ENCODE results near the gene NOA1. TPM values are rescaled to one million over a fixed set of nuclear protein-coding genes. Genes with fewer than 3 reads are reported as not detected.

Gene NOA1
- total RNA-seq, 4 donors from 2014 or later, result 15.3 to 25.8 (median 21.0) TPM

DNA sequence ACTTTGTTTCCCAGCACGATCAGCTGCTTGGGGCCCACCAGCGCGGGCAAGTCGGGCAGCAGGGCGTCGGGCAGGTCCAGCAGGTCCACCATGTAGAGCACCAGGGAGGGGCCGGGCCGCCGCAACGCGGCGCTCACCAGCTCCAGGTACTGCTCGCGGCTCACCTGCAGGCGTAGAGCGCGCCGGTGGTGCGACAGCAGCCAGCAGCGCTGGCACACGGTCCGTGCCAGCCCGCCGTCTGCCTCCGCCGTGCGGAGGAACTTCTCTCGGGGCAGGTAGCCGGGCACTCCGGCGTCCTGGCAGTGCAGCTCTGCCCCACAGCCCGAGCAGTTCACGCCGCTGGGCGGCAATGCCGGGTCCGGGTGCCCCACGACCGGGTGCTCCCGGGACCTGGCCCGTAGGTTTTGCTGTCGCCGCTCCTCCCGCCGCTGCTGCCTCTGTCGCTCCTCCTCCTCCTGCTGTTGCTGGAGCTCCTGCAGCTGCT lies 527 bp downstream of the NOA1 start:
- Histone ChIP-seq H3K36me3 (peaks cover 0 to 30% of the 10 kb centered on the region in 2 donors), H3K4me1 (peaks cover 0 to 55% (median 30%) of the 10 kb centered on the region in 3 donors), H3K4me3 (peak overlapping the region; percentile 73 to 93), H3K27ac (peak overlapping the region; percentile 26 to 91 (median 88)), H3K9me3 (peaks cover 0 to 12% (median 0%) of the 10 kb centered on the region in 3 donors), H3K27me3 (no peaks in the 10 kb centered on the region)
- TF ChIP-seq POLR2A (IDR thresholded peaks at IDR 0.05) (no peak), CTCF (IDR thresholded peaks at IDR 0.05) (peak in 1 of 4 experiments; percentile 23)
- peak; percentile 32 for ATAC-seq
- WGBS, 2 donors (ENCODE audit: low coverage in 1 of 2), result no CpG with 5 or more reads among the region's 46 CpGs

DNA sequence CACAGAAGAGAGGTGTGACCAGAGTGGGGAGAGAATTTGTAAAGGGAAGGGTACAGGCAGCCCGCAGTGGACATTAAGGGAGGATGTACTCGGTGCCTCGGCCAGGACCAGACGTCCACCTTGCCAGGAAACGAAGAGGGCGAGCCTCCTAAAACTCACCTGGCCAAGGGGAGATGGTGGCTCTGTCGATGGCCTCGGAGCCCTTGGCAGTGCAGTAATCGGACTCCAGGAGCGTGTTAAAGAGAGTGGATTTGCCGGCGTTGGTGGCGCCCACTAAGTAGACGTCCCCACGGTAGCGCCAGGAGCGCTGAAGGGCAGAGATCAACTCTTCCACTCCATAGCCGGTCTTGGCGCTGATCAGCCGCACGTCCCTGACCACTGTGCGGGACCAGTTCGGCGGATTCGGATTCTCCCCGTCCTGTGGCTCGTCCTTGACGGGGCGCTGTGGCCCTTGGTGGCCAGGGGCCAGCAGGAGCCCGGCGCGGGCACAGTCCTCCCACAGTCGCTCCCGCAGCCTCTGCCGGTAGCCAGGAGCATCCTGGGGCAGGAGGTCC lies 1.0 kb downstream of the NOA1 start:
- no peaks in the 10 kb centered on the region for H3K27me3 ChIP-seq
- TF ChIP-seq POLR2A (IDR thresholded peaks at IDR 0.05) (no peak), CTCF (IDR thresholded peaks at IDR 0.05) (no peak), EP300 (IDR thresholded peaks at IDR 0.05) (no peak), POLR2AphosphoS5 (IDR thresholded peaks at IDR 0.05) (no peak)
- peak overlapping the region in 3 of 4 donors; percentile 87 to 91 (median 88) for H3K27ac ChIP-seq
- H3K4me1 ChIP-seq, result peaks cover 0 to 50% (median 24%) of the 10 kb centered on the region in 3 donors
- peaks cover 0 to 12% (median 0%) of the 10 kb centered on the region in 3 donors for H3K9me3 ChIP-seq
- H3K36me3 ChIP-seq, result peaks cover 0 to 35% of the 10 kb centered on the region in 2 donors
- peak overlapping the region; percentile 73 to 93 for H3K4me3 ChIP-seq
- WGBS, 2 donors (ENCODE audit: low coverage in 1 of 2), result 7% methylated on average over 18 of the region's 35 CpGs; no CpG with 5 or more reads in 1 of the 2 donors
- no peak for ATAC-seq

GRCh38 chr4:56973336-56973735 lies 4.1 kb downstream of the NOA1 start:
- no peak overlapping the region for H3K27ac ChIP-seq
- TF ChIP-seq POLR2A (IDR thresholded peaks at IDR 0.05) (no peak), POLR2AphosphoS5 (IDR thresholded peaks at IDR 0.05) (no peak), CTCF (IDR thresholded peaks at IDR 0.05) (no peak), EP300 (IDR thresholded peaks at IDR 0.05) (no peak)
- WGBS, 2 donors (ENCODE audit: low coverage in 1 of 2), result 100% methylated on average over 3 of the region's 3 CpGs
- peaks cover 0 to 12% (median 0%) of the 10 kb centered on the region in 3 donors for H3K9me3 ChIP-seq
- no peaks in the 10 kb centered on the region for H3K27me3 ChIP-seq
- peaks cover 0 to 65% of the 10 kb centered on the region in 2 donors for H3K36me3 ChIP-seq
- peaks cover 0 to 29% (median 14%) of the 10 kb centered on the region in 3 donors for H3K4me1 ChIP-seq
- no peak overlapping the region for H3K4me3 ChIP-seq
- ATAC-seq, result no peak

DNA sequence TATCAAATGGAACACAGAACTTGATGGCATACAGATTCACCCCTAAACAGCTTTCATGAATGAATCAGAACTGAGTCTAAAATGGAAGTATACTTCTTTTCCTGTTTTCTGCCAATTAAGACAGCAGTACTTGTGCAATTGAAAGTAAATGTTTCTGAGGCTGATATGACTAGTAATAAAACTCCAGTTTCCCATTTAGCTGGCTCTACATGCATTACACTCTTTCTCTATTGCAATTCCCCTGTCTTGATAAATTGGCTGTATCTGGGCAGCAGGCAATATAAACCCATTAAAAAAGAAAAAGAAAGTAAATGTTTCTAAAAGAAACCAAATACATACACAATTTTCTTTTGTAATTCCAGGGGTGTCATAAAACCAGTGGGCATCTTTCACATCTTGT lies 4.6 kb downstream of the NOA1 start:
- Histone ChIP-seq H3K4me1 (peaks cover 0 to 29% (median 14%) of the 10 kb centered on the region in 3 donors), H3K9me3 (peaks cover 0 to 12% (median 0%) of the 10 kb centered on the region in 3 donors), H3K27me3 (no peaks in the 10 kb centered on the region), H3K36me3 (peaks cover 0 to 71% of the 10 kb centered on the region in 2 donors), H3K4me3 (no peak overlapping the region), H3K27ac (no peak overlapping the region)
- TF ChIP-seq EP300 (IDR thresholded peaks at IDR 0.05) (no peak), POLR2A (IDR thresholded peaks at IDR 0.05) (no peak), POLR2AphosphoS5 (IDR thresholded peaks at IDR 0.05) (no peak), CTCF (IDR thresholded peaks at IDR 0.05) (no peak)
- no peak for ATAC-seq

DNA sequence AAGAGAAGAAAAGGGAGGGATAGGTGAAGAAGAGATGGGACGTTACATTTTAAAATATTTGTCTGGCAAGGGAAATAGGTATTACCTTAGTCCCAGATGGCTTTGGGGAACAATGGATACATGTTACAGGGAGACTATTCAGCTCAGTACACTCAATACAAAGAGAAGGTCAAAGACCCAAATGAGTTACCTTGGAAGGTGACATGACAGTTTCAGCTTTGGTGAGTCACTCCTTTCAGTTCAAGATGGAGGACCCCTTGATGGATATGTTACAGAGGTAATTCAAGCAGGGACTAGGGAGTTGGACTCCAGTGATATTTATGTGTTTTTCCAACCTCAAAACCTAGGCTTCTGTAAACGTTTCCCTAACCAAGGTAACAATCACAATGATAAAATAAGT lies 5.0 kb downstream of the NOA1 start:
- no peak for TF ChIP-seq EP300 (IDR thresholded peaks at IDR 0.05)
- peaks cover 0 to 12% (median 0%) of the 10 kb centered on the region in 3 donors for H3K9me3 ChIP-seq
- H3K4me1 ChIP-seq, result peaks cover 0 to 29% (median 14%) of the 10 kb centered on the region in 3 donors
- ATAC-seq, result no peak
- H3K36me3 ChIP-seq, result peaks cover 0 to 75% of the 10 kb centered on the region in 2 donors
- H3K27me3 ChIP-seq, result no peaks in the 10 kb centered on the region
- H3K4me3 ChIP-seq, result no peak overlapping the region
- H3K27ac ChIP-seq, result no peak overlapping the region
- WGBS, 2 donors (ENCODE audit: low coverage in 1 of 2), result 67 to 100% methylated on average over 1 to 2 of the region's 2 CpGs

Measured in gastroesophageal sphincter (tissue), 4 donors.